Measurements from ENCODE around the gene SLC5A2.
A peak's percentile ranks its signal among the peaks of the same experiment; 100 is the strongest.
"Not testable (repeated sequence)": the region's sequence is repeated elsewhere in the genome, so short reads cannot be mapped to it uniquely, and the experiment has no call there.

The SLC5A2 gene

GRCh38 chr16:31477220-31478216 is 5.4 kb upstream of the SLC5A2 start:
- DNase-seq = peak; percentile 66

GRCh38 chr16:31478956-31479355 is 4.0 kb upstream of the SLC5A2 start:
- no peak for DNase-seq

- no peak for DNase-seq
Observed at GRCh38 chr16:31479751-31480150, 3.2 kb upstream of the SLC5A2 start.

- DNase-seq = peak; percentile 8
Observed at GRCh38 chr16:31480851-31481536, 1.9 kb upstream of the SLC5A2 start.

- DNase-seq = not testable (repeated sequence)
Observed at GRCh38 chr16:31484048-31484447, 1.1 kb downstream of the SLC5A2 start.

GRCh38 chr16:31484491-31485171 is 1.7 kb downstream of the SLC5A2 start:
- DNase-seq = no peak

GRCh38 chr16:31485571-31485970 is 2.6 kb downstream of the SLC5A2 start:
- DNase-seq = no peak

- DNase-seq = no peak
Observed at GRCh38 chr16:31486045-31486444, 3.1 kb downstream of the SLC5A2 start.

GRCh38 chr16:31487071-31487719 is 4.3 kb downstream of the SLC5A2 start:
- no peak for DNase-seq

GRCh38 chr16:31487720-31488467 is 5.0 kb downstream of the SLC5A2 start:
- DNase-seq = peak; percentile 91

GRCh38 chr16:31488468-31489297 is 5.8 kb downstream of the SLC5A2 start:
- DNase-seq = no peak

GRCh38 chr16:31489298-31489564 is 6.3 kb downstream of the SLC5A2 start:
- no peak for DNase-seq

GRCh38 chr16:31489616-31490584 is 7.0 kb downstream of the SLC5A2 start:
- DNase-seq = no peak

GRCh38 chr16:31491778-31492418 is 9.0 kb downstream of the SLC5A2 start:
- no peak for DNase-seq

GRCh38 chr16:31493506-31494125 is 10.7 kb downstream of the SLC5A2 start:
- no peak for DNase-seq

GRCh38 chr16:31496670-31497069 is 13.7 kb downstream of the SLC5A2 start:
- DNase-seq = no peak

- DNase-seq = no peak
Observed at GRCh38 chr16:31498493-31498892, 15.6 kb downstream of the SLC5A2 start.

- no peak for DNase-seq
Observed at GRCh38 chr16:31499928-31500327, 17.0 kb downstream of the SLC5A2 start.

Data from NCI-H510A (cell line).